Fibroblast of villous mesenchyme (primary cell): ENCODE results near the gene SGK2. TPM values are rescaled to one million over a fixed set of nuclear protein-coding genes. Genes with fewer than 3 reads are reported as not detected.
"Not testable (repeated sequence)": the region's sequence is repeated elsewhere in the genome, so short reads cannot be mapped to it uniquely, and the experiment has no call there.

Experiments used
- DNase-seq: peaks from one replicate; pipeline ENCODE4 v3.0.0-alpha.2; 2010; ENCODE audit warnings: low read depth
- H3K4me3 ChIP-seq: 2 replicates; pipeline ENCODE4 v1.5.1; 2011; ENCODE audit warnings: low read depth, mild to moderate bottlenecking, low read length
- total RNA-seq: library from RNA; depleted of rRNA; stranded (reverse); fragments of >200 nt; gene quantifications from 2 replicates; pipeline ENCODE4 v1.2.3, GENCODE V29; 2012
- TF ChIP-seq, protein P1 (sequence below): IDR thresholded peaks from 2 replicates; pipeline ENCODE4 v1.5.1; 2012; ENCODE audit warnings: low read depth, mild to moderate bottlenecking, low read length; ENCODE audit not compliant: insufficient read depth

SGK2 gene
- total RNA-seq, 1 donor, result under 0.01 TPM

DNA sequence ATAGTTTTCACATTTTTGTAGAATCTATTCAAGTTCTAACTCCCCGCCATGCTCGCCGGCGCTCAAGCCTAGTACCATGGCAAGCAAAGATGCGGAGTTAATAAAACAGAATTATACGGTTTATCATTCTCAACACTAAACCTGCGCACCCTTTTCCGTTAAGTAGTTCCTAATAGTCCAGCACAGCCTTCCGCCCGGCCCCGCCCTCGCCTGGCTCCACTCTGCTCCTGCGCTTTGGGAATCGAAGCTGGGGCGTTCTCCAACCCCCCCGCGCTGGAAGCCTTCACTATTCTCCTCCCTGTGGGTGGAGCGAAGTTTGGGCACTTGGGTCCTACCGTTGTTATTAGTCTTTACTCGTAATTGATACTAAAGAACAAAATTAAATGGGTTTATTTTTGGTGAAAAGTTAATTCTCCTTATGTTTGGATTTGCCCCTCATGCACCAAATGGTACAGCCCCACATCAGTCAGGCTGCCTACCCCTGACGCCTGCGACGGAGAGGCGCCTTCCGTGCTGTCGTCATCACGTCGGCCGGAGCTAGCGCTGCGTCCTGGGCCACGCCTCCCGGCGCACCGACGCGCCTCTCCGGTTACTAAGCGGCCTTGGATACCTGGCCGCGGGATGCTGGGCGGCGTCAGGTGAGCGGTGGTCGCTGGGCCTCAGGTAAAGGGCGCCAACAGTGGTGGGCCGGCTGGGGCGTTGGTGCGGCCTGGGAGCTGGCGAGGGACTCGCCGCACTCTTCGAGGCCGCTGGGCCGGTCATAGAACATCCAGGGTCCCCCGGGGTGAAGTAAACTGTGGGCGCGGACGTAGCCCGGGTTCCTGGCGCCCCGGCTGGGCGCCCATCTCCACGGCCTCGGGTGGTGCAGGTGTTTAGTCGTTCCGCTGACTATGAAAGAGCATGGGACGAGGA, 31.8 kb downstream of the SGK2 start, which contains the start of gene IFT52:
Gene IFT52, plus strand, starts transcription at position 546 of the 912 bp plus-strand sequence. CDS start 3,762 bp downstream, outside the sequence.
- peak within 1 kb of the TSS; percentile 93 for H3K4me3 ChIP-seq
- DNase-seq, result peak; percentile 91
- TF ChIP-seq, protein P1, sequence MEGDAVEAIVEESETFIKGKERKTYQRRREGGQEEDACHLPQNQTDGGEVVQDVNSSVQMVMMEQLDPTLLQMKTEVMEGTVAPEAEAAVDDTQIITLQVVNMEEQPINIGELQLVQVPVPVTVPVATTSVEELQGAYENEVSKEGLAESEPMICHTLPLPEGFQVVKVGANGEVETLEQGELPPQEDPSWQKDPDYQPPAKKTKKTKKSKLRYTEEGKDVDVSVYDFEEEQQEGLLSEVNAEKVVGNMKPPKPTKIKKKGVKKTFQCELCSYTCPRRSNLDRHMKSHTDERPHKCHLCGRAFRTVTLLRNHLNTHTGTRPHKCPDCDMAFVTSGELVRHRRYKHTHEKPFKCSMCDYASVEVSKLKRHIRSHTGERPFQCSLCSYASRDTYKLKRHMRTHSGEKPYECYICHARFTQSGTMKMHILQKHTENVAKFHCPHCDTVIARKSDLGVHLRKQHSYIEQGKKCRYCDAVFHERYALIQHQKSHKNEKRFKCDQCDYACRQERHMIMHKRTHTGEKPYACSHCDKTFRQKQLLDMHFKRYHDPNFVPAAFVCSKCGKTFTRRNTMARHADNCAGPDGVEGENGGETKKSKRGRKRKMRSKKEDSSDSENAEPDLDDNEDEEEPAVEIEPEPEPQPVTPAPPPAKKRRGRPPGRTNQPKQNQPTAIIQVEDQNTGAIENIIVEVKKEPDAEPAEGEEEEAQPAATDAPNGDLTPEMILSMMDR, result no peak

DNA sequence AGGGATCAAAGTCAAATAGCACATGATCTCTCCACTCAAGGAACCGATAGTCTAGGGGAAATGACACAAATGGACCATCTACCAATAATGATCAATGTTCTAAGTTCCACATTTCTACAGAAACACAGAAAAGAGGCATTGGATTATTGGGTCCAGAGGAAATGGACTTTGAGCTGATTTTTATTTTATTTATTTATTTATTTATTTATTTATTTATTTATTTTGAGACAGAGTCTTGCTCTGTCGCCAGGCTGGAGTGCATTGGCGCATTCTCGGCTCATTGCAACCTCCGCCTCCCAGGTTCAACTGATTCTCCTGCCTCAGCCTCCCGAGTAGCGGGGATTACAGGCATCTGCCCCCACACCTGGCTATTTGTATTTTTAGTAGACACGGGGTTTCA, 43.1 kb downstream of the SGK2 start:
- not testable (repeated sequence) for DNase-seq, H3K4me3 ChIP-seq

DNA sequence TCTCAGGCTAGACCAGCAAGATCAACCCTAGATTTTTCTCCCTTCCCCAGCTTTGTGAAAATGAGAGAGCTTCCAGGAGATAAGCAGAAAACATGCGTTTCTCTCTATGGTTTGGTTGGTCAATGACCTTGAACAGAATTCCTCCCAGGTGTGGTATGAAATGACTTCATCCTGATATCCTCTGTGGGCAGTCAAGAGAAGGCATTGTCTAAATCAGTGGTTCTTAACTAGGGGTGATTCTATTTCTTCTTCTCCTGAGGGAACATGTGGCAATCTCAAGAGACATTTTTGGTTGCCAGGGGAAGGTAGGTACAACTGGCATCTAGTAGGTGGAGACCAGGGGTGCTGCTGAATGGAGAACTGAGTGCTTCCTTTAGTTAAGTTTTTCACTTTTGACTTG, 44.3 kb downstream of the SGK2 start:
- TF ChIP-seq, protein P1, result no peak

DNA sequence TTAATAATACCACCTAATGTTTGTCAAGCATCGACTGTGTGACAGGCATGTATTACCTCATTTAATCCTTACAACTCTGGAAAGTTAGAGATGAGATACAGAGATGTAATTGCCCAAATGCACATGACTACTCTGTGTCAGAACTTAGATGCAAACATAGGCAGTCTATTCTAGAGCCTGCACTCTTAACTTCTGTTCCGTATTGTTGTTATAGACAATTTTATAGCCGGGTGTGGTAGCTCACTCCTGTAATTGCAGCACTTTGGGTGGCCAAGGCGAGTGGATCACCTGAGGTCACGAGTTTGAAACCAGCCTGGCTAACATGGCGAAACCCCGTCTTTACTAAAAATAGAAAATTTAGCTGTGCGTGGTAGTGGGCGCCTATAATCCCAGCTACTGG, 46.9 kb downstream of the SGK2 start:
- H3K4me3 ChIP-seq, result no peak overlapping the region
- TF ChIP-seq, protein P1, result no peak
- DNase-seq, result no peak

More for the DNA sequence above, 44.3 kb downstream of the SGK2 start:
- no peak for DNase-seq
- no peak overlapping the region for H3K4me3 ChIP-seq

DNA sequence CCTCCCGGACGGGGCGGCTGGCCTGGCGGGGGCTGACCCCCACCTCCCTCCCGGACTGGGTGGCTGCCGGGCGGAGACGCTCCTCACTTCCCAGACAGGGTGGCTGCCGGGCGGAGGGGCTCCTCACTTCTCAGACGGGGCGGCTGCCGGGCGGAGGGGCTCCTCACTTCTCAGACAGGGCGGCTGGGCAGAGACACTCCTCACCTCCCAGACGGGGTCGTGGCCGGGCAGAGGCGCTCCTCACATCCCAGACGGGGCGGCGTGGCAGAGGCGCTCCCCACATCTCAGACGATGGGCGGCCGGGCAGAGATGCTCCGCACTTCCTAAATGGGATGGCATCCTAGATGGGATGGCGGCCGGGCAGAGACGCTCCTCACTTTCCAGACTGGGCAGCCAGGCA, 48.5 kb downstream of the SGK2 start:
- not testable (repeated sequence) for DNase-seq, H3K4me3 ChIP-seq

DNA sequence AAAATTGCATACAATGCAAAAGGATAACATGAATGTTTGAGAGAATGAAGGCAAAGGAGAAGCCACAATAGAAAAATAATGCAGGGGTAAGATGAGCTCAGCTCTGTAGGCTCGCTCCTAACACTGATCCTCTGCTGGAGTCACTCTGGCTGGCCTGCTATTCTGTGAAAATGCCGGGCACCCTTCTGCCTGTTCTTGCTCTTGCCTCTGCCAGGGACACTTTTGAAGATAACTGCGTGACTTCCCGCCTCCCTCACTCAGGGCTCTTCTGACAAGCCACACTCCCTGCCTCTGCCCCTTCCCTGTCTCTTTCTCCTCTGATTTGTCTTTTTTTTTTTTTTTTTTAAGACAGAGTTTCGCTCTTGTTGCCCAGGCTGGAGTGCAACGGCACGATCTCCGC, 72.8 kb downstream of the SGK2 start:
- TF ChIP-seq, protein P1, result no peak
- H3K4me3 ChIP-seq, result no peak overlapping the region
- no peak for DNase-seq

Other genes starting within 250 kb of the SGK2 start
- gene SRSF6, start 101.1 kb upstream of the SGK2 start, total RNA-seq, result 54.8 and 63.5 TPM in 2 replicates
- 7.4 and 7.8 TPM in 2 replicates for gene L3MBTL1, start 51.3 kb upstream of the SGK2 start, total RNA-seq
- 33.5 and 35.8 TPM in 2 replicates for gene IFT52, start 31.9 kb downstream of the SGK2 start, total RNA-seq
- gene MYBL2, start 108.1 kb downstream of the SGK2 start, total RNA-seq, result 11.7 and 13.2 TPM in 2 replicates
- gene GTSF1L, start 168.0 kb downstream of the SGK2 start, total RNA-seq, result not detected in 2 replicates